Gastroesophageal sphincter (tissue), 4 donors: ENCODE measurements around the gene ITIH5. TPM values are rescaled to one million over a fixed set of nuclear protein-coding genes. Genes with fewer than 3 reads are reported as not detected.
"Not testable (repeated sequence)": the region's sequence is repeated elsewhere in the genome, so short reads cannot be mapped to it uniquely, and the experiment has no call there.

ENCODE experiments used
- ATAC-seq: fragments of 150-250 bp; one replicate; pipeline ENCODE4 v1.9.1; 2016; ENCODE audit warnings: mild to moderate bottlenecking, moderate library complexity
- H3K27ac ChIP-seq, 4 donors: fragments of 200-600 bp; sonication (generic) in 3 of 4; 1 replicate in 3 of 4; 2 replicates in 1 of 4; pipeline ENCODE4 v1.5.1; 2016 to 2019
- H3K27me3 ChIP-seq: fragments of 200-600 bp; sonication (generic); one replicate; pipeline ENCODE4 v1.5.1; 2019
- H3K36me3 ChIP-seq, 2 donors: fragments of 200-600 bp; sonication (generic); one replicate each; pipeline ENCODE4 v1.5.1; 2019; ENCODE audit warnings: control low read depth in 1 of 2
- H3K4me1 ChIP-seq, 3 donors: fragments of 200-600 bp; sonication (generic); 1 replicate in 2 of 3; 2 replicates in 1 of 3; pipeline ENCODE4 v1.5.1; 2016 to 2019; ENCODE audit warnings: control low read depth in 2 of 3
- H3K4me3 ChIP-seq, 2 donors: fragments of 200-600 bp; sonication (generic); one replicate each; pipeline ENCODE4 v1.5.1; 2019; ENCODE audit warnings: mild to moderate bottlenecking in 1 of 2, moderate library complexity in 1 of 2
- H3K9me3 ChIP-seq, 3 donors: fragments of 200-600 bp; sonication (generic); one replicate each; pipeline ENCODE4 v1.5.1; 2017 to 2019; ENCODE audit warnings: control low read depth in 2 of 3
- CTCF ChIP-seq, 4 experiments: fragments of 200-600 bp in 2 of 4; fragments of 450-650 bp in 2 of 4; sonication (generic) in 1 of 4; IDR thresholded peaks; one replicate each; pipeline ENCODE4 v1.5.1; 2017 to 2019; ENCODE audit warnings: antibody characterized with exemption in 4 of 4, mild to moderate bottlenecking in 2 of 4, moderate library complexity in 2 of 4
- EP300 ChIP-seq: sonication (generic); formaldehyde crosslinking; IDR thresholded peaks from one replicate; pipeline ENCODE4 v1.6.1; 2017; ENCODE audit warnings: antibody characterized with exemption, mild to moderate bottlenecking
- POLR2A ChIP-seq, 2 donors: fragments of 450-650 bp; IDR thresholded peaks; one replicate each; pipeline ENCODE4 v1.6.1; 2017; ENCODE audit warnings: antibody characterized with exemption in 2 of 2, mild to moderate bottlenecking in 2 of 2, moderate library complexity in 1 of 2
- POLR2AphosphoS5 ChIP-seq: sonication (generic); formaldehyde crosslinking; IDR thresholded peaks from one replicate; pipeline ENCODE4 v1.6.1; 2017; ENCODE audit warnings: antibody characterized with exemption
- WGBS, 2 donors: methylation state at CpG; one replicate each; pipeline ENCODE4 v1.1.5; 2018; ENCODE audit warnings: low coverage in 1 of 2; 5-methylcytosine and 5-hydroxymethylcytosine counted together
- total RNA-seq, 4 donors: library from RNA; depleted of rRNA; stranded (reverse); fragments of >200 nt; gene quantifications; one replicate each; pipeline ENCODE4 v1.1.0, GENCODE V29; 2016

The ITIH5 gene
- total RNA-seq, 4 donors from 2014 or later: 36.4 to 96.0 (median 52.9) TPM

- Histone ChIP-seq H3K36me3 (peaks cover 0 to 12% of the 10 kb centered on the region in 2 donors), H3K4me3 (no peak overlapping the region), H3K27ac (peak overlapping the region in 2 of 4 donors; percentile 5 to 42), H3K27me3 (no peaks in the 10 kb centered on the region), H3K9me3 (no peaks in the 10 kb centered on the region), H3K4me1 (peaks cover 0 to 53% (median 5%) of the 10 kb centered on the region in 3 donors)
- TF ChIP-seq POLR2AphosphoS5: peak; percentile 17
- TF ChIP-seq POLR2A (IDR thresholded peaks at IDR 0.05): no peak
- TF ChIP-seq EP300: no peak
- ATAC-seq: no peak
- 27 to 59% methylated on average over 2 of the region's 2 CpGs for WGBS, 2 donors
These were observed 9.2 kb downstream of the ITIH5 start for GRCh38 chr10:7657552-7657951.

GRCh38 chr10:7657079-7657478, 9.7 kb downstream of the ITIH5 start:
- WGBS, 2 donors: 65 to 87% methylated on average over 3 to 6 of the region's 11 CpGs
- not testable (repeated sequence) for H3K9me3 ChIP-seq, H3K27me3 ChIP-seq, H3K4me3 ChIP-seq, ATAC-seq
- peak overlapping the region in 2 of 4 donors; percentile 5 to 42 for H3K27ac ChIP-seq
- H3K36me3 ChIP-seq: peaks cover 0 to 12% of the 10 kb centered on the region in 2 donors
- H3K4me1 ChIP-seq: peaks cover 0 to 48% (median 5%) of the 10 kb centered on the region in 3 donors

GRCh38 chr10:7651853-7652470, 14.8 kb downstream of the ITIH5 start:
- TF ChIP-seq CTCF (IDR thresholded peaks at IDR 0.05) (no peak), EP300 (no peak), POLR2A (IDR thresholded peaks at IDR 0.05) (no peak), POLR2AphosphoS5 (no peak)
- peaks cover 0 to 9% (median 0%) of the 10 kb centered on the region in 3 donors for H3K4me1 ChIP-seq
- H3K36me3 ChIP-seq: peaks cover 0 to 17% of the 10 kb centered on the region in 2 donors
- no peak overlapping the region for H3K4me3 ChIP-seq
- H3K27me3 ChIP-seq: no peaks in the 10 kb centered on the region
- no peak for ATAC-seq
- H3K27ac ChIP-seq: no peak overlapping the region
- WGBS, 2 donors: 80 to 90% methylated on average over 6 to 7 of the region's 7 CpGs
- peaks cover 0 to 4% (median 0%) of the 10 kb centered on the region in 3 donors for H3K9me3 ChIP-seq

GRCh38 chr10:7649673-7650300, 17.0 kb downstream of the ITIH5 start:
- WGBS, 2 donors: 54 to 69% methylated on average over 4 to 6 of the region's 6 CpGs
- peak; percentile 78 for ATAC-seq
- peaks cover 0 to 4% (median 0%) of the 10 kb centered on the region in 3 donors for H3K9me3 ChIP-seq
- H3K36me3 ChIP-seq: peaks cover 0 to 20% of the 10 kb centered on the region in 2 donors
- no peak overlapping the region for H3K4me3 ChIP-seq
- H3K27ac ChIP-seq: peak overlapping the region in 3 of 4 donors; percentile 4 to 24 (median 23)
- no peaks in the 10 kb centered on the region for H3K27me3 ChIP-seq
- H3K4me1 ChIP-seq: peaks cover 0 to 9% (median 0%) of the 10 kb centered on the region in 3 donors
- TF ChIP-seq POLR2AphosphoS5 (peak; percentile 60), CTCF (IDR thresholded peaks at IDR 0.05) (no peak), EP300 (no peak)

GRCh38 chr10:7647062-7647664, 19.6 kb downstream of the ITIH5 start:
- WGBS, 2 donors: 60 to 94% methylated on average over 2 of the region's 4 CpGs
- Histone ChIP-seq H3K4me3 (no peak overlapping the region), H3K9me3 (peaks cover 0 to 4% (median 0%) of the 10 kb centered on the region in 3 donors), H3K27me3 (no peaks in the 10 kb centered on the region), H3K36me3 (peaks cover 0 to 8% of the 10 kb centered on the region in 2 donors), H3K27ac (no peak overlapping the region), H3K4me1 (peaks cover 0 to 9% (median 0%) of the 10 kb centered on the region in 3 donors)
- no peak for ATAC-seq
- TF ChIP-seq CTCF (IDR thresholded peaks at IDR 0.05) (no peak), POLR2A (IDR thresholded peaks at IDR 0.05) (no peak), POLR2AphosphoS5 (no peak), EP300 (no peak)
